TTC549 (cell line): Measurements from ENCODE around the gene TMEM117.
"Not testable (repeated sequence)": the region's sequence is repeated elsewhere in the genome, so short reads cannot be mapped to it uniquely, and the experiment has no call there.

Experiments used
- FAIRE-seq: peaks from 2 replicates; lab custom pipeline; 2012; peaks lifted over from hg19 to GRCh38; lab: Jason Lieb, UNC

TMEM117 gene

GRCh38 chr12:44313188-44313587 is 477.3 kb downstream of the TMEM117 start:
- FAIRE-seq, result no peak

GRCh38 chr12:44314007-44314500 is 478.2 kb downstream of the TMEM117 start:
- no peak for FAIRE-seq

GRCh38 chr12:44317651-44318126 is 481.8 kb downstream of the TMEM117 start:
- no peak for FAIRE-seq

- FAIRE-seq, result no peak
These were observed 495.4 kb downstream of the TMEM117 start for GRCh38 chr12:44331269-44331668.

GRCh38 chr12:44334347-44334746 is 498.5 kb downstream of the TMEM117 start:
- FAIRE-seq, result no peak

GRCh38 chr12:44335030-44335429 is 499.1 kb downstream of the TMEM117 start:
- FAIRE-seq, result no peak

DNA sequence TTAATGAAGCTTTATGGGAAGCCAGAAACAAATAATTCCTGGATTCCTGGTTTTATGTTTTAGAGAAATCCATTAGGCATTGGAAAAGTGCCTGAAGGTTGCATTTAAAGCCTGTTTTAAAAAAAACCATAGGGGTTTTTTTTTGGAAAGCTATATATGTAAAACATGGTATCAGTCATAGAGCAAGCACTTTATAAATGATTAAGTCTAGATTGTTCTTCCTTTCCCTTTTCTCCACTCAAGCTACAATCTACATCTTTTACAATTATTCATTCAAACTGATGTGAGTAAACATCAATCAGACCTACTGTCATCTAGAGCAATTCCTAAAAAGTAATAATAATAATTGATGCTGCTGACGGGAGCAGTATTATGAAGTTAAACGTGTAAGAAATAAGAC is 500.7 kb downstream of the TMEM117 start:
- FAIRE-seq, result no peak

- no peak for FAIRE-seq
These were observed 506.5 kb downstream of the TMEM117 start for GRCh38 chr12:44342371-44342770.

DNA sequence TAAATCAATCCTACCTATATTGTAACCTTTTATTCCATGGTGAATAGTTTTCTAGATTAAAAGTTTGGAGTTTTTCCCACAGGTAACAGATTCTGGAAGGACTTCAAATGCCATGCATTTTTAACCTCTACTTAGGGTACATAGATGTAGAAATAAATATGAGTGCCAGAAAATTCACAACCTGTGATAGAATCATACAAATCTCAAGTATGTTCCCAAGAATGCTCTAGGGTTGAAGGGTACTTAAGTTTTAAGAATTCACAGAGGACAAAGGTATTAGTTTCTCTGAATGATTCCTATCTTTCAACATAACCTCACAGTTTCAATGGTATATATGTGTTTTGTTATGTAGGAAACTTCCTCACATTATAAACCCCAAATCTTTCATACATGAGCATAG is 511.3 kb downstream of the TMEM117 start:
- no peak for FAIRE-seq

GRCh38 chr12:44357494-44357893 is 521.6 kb downstream of the TMEM117 start:
- no peak for FAIRE-seq

GRCh38 chr12:44358636-44359035 is 522.8 kb downstream of the TMEM117 start:
- no peak for FAIRE-seq

- FAIRE-seq, result no peak
These were observed 527.1 kb downstream of the TMEM117 start for GRCh38 chr12:44362947-44363346.

DNA sequence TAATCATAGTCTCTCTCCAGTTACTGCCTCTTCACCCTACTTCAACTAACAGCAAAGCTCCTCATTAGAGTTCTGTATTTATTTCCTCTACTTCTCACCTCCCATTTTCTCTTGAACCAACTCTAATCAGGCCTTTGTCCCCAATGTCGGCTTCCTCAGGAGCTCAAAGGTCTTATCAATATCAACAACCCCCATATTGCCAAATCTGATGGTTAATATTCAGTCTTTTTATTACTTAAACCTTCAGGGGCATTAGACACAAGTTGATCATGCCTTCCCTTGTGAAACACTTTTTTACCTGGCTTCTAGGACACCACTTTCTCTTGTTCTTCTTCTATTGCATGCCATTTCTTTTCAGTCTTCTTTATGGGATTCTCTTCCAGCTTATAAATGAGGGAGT is 531.3 kb downstream of the TMEM117 start:
- no peak for FAIRE-seq

GRCh38 chr12:44367916-44368315 is 532.0 kb downstream of the TMEM117 start:
- FAIRE-seq, result no peak

DNA sequence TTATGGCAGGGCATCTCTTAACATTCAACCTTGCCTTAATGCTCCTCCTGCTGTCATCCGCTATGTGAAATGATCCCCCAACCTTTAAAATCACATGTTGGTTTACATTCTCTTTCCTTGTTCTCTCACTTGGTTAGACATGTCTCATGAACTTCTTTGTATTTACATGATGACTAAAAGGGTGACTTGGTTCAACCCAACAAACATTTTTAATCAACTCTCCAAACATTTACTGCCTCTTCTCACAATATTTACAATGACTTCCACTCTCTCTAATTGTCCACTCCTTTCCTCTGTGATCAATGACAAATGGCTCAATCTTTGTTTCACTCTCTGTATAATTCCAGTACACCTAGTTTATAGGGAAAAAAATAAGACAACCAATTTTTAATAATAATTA is 534.1 kb downstream of the TMEM117 start:
- FAIRE-seq, result no peak

DNA sequence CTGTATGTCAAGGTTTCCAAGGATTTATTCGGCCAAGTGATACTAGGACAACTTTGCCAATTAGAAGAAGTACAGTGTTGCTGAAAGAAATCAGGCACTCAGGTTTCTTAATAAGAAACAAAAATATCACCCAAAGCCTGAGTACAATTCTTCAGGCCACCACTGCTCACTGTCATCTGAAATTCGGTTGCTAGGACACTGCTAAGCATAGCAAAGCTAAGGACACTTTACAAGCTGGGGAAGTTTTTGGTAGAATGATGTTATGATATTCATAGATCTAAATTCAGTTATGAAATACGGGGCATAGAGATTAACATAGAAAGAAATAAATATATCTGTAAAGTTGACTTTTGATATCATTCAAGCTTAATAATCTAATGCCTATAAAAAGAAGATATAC is 535.1 kb downstream of the TMEM117 start:
- no peak for FAIRE-seq

GRCh38 chr12:44372259-44372658 is 536.4 kb downstream of the TMEM117 start:
- no peak for FAIRE-seq

DNA sequence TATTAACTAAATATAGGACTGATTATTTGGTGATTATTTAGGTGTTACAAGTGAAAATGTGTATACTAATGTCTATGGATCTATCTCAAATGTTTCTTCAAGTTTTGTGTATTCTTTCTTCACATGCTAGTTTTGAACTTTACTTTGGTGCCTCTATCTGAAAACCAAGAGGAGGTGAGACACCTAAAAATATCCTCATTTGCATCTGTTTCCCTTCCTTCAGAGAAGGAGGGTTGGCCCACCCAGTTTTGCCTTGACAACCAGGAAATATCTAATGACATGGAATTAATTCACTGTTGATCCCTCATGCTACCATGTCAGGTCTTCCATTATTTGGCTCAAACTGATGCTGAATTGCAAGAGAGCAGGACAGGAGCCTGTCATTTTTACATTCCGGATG is 539.8 kb downstream of the TMEM117 start:
- FAIRE-seq, result no peak

GRCh38 chr12:44377443-44378187 is 541.7 kb downstream of the TMEM117 start:
- no peak for FAIRE-seq

DNA sequence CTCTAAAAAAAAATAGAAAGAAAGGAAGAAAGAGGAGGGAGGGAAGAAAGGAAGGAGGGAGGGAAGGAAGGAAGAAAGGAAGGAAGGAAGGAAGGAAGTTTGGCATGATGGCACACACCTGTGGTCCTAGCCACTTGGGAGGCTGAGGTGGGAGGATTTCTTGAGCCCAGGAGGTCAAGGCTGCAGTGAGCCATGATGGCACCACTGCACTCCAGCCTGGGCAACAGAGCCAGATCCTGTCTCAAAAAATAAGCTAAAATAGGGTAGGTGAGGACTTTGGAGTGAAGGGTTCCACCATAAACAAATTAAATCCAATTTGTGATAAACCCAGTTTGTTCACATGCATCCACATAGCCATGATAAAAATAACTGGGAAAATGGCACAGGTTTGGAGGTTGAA is 543.2 kb downstream of the TMEM117 start:
- not testable (repeated sequence) for FAIRE-seq

- no peak for FAIRE-seq
These were observed 544.0 kb downstream of the TMEM117 start for GRCh38 chr12:44379831-44380230.

DNA sequence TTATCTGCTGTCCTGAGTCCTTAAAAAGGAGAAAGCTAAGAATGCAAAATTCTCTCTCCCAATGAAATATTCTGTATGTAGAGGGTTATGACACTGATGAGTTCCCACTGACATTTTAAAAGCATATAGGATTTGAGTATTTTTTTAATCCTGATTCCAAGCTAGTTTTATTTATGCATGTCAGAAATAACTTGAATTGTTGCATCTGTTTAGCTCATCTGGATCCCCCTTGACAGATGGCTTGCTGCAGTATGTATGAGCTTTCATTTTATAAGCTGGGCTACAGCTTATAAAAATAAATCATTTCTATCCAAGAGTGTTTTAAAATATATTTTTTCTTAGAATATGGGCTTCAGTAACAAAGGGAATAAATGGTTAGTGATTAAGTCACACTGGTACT is 545.0 kb downstream of the TMEM117 start:
- FAIRE-seq, result no peak

- FAIRE-seq, result no peak
These were observed 545.5 kb downstream of the TMEM117 start for GRCh38 chr12:44381341-44381740.

DNA sequence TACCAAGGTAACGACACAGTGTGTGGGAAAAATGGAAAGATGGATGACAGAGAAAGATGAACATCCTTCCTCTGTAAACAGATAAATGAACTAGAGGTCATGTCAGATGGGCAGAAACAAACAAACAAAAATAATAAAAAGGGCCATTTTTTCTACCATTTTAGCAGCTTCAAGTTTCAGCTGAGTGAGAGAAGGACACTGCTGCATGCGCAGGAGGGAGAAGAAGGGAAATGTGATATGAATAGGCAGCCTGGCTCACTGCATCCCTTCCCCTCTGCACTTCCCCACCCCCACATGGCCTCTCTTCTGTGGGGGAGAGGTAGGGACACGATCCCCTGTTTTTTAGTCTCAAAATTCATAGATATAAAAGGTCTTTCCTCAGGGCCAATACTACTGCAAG is 548.3 kb downstream of the TMEM117 start:
- FAIRE-seq, result no peak
